Right atrium auricular region (tissue), 2 donors: ENCODE data around the gene SEC14L5. TPM values are rescaled to one million over a fixed set of nuclear protein-coding genes. Genes with fewer than 3 reads are reported as not detected.

Experiments
- DNase-seq: peaks from one replicate; pipeline ENCODE4 v3.0.0-alpha.2; 2019; ENCODE audit warnings: low spot score
- H3K27ac ChIP-seq, 2 donors: fragments of 200-600 bp; sonication (generic); 1 replicate in 1 of 2; 2 replicates in 1 of 2; pipeline ENCODE4 v1.5.1; 2016 to 2019
- H3K27me3 ChIP-seq, 2 donors: fragments of 200-600 bp; sonication (generic); one replicate each; pipeline versions ENCODE4 v1.5.1 to v1.6.0; 2017 to 2019
- H3K36me3 ChIP-seq: fragments of 200-600 bp; sonication (generic); one replicate; pipeline ENCODE4 v1.5.1; 2016
- H3K4me1 ChIP-seq, 2 donors: fragments of 200-600 bp; sonication (generic); one replicate each; pipeline versions ENCODE4 v1.5.1 to v1.6.0; 2017 to 2019
- H3K4me3 ChIP-seq, 2 donors: fragments of 200-600 bp; sonication (generic); 1 replicate in 1 of 2; 2 replicates in 1 of 2; pipeline ENCODE4 v1.5.1; 2017 to 2019; ENCODE audit warnings: mild to moderate bottlenecking in 1 of 2, moderate library complexity in 1 of 2
- H3K9me3 ChIP-seq, 2 donors: fragments of 200-600 bp; sonication (generic); one replicate each; pipeline ENCODE4 v1.5.1; 2019
- total RNA-seq, 2 donors: library from RNA; depleted of rRNA; stranded (reverse); fragments of >200 nt; gene quantifications; one replicate each; pipeline ENCODE4 v1.1.0, GENCODE V29; 2016
- TF ChIP-seq, protein P1 (sequence below), 2 donors: fragments of 200-600 bp; sonication (generic); IDR thresholded peaks; one replicate each; pipeline ENCODE4 v1.5.1; 2019; ENCODE audit warnings: antibody characterized with exemption in 2 of 2

SEC14L5 gene
- total RNA-seq, 2 donors from 2014 or later: 0.28 to 2.0 TPM

DNA sequence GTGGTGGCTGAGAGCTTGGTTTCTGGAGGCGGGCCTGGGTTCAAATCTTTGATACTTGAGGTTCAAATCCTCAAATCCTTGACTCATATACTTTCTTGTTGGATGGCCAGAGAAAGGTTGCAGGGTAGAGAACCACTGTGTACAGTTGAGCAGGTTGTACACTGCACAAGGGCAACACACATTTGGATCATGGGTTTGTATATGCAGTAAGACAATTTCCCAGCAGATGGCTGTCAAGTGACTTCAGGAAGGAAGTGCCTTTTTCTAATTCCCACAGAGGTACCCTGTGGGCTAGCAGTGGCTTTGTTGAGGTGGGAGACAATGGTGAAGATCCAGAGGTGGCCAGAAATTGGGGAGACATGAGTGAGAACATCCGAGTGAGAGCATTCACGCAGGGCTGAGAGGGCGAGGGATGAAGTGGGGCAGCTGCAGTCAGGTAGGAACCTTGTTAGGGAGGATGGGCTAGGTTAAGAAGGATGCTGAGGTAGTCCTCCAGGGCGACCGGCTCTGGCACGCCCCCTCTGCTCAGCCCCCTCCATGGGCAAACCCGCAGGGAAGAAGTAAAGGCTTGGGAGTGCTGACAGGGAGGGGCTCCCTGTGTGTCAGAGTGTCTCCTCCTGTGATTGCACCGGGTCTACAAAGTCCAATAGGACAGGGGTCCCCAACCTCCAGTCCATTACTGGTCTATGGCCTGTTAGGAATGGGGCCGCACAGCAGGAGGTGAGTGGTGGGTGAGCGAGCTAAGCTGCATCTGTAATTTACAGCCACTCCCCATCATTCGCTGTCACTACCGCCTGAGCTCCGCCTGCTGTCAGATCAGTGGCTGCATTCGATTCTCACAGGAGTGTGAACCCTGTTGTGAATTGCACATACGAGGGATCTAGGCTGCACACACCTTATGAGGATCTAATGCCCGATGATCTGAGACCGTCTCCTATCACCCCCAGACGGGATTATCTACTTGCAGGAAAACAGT lies 104.9 kb downstream of the SEC14L5 start:
- DNase-seq: no peak
- H3K4me1 ChIP-seq: peaks cover 0 to 8% of the 10 kb centered on the region in 2 donors
- no peaks in the 10 kb centered on the region for H3K9me3 ChIP-seq
- no peaks in the 10 kb centered on the region for H3K36me3 ChIP-seq
- H3K4me3 ChIP-seq: no peak overlapping the region
- no peak overlapping the region for H3K27ac ChIP-seq
- H3K27me3 ChIP-seq: no peaks in the 10 kb centered on the region
- TF ChIP-seq, protein P1, sequence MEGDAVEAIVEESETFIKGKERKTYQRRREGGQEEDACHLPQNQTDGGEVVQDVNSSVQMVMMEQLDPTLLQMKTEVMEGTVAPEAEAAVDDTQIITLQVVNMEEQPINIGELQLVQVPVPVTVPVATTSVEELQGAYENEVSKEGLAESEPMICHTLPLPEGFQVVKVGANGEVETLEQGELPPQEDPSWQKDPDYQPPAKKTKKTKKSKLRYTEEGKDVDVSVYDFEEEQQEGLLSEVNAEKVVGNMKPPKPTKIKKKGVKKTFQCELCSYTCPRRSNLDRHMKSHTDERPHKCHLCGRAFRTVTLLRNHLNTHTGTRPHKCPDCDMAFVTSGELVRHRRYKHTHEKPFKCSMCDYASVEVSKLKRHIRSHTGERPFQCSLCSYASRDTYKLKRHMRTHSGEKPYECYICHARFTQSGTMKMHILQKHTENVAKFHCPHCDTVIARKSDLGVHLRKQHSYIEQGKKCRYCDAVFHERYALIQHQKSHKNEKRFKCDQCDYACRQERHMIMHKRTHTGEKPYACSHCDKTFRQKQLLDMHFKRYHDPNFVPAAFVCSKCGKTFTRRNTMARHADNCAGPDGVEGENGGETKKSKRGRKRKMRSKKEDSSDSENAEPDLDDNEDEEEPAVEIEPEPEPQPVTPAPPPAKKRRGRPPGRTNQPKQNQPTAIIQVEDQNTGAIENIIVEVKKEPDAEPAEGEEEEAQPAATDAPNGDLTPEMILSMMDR (IDR thresholded peaks at IDR 0.05): no peak

DNA sequence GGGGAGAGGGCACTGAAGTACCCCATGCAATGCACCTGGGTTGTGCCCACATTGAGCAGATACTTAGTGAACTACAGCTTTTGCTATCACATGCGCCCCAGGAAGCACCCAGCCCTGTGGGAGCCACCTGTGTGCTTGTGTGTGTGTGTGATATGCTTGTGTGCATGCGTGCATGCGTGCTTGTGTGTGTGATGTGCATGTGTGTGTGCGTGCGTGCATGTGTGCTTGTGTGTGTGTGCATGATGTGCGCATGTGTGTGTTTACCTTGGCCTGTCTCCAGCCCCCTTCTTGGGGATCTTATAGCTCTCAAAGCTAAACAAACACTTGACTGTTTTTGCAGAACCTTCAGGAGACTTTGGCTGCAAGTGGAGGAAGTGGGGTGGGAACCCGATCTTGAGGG lies 106.8 kb downstream of the SEC14L5 start:
- DNase-seq: no peak
- Histone ChIP-seq H3K4me1 (peaks cover 0 to 8% of the 10 kb centered on the region in 2 donors), H3K36me3 (no peaks in the 10 kb centered on the region), H3K27me3 (no peaks in the 10 kb centered on the region), H3K4me3 (no peak overlapping the region), H3K27ac (no peak overlapping the region), H3K9me3 (no peaks in the 10 kb centered on the region)
- TF ChIP-seq, protein P1 (IDR thresholded peaks at IDR 0.05): no peak

DNA sequence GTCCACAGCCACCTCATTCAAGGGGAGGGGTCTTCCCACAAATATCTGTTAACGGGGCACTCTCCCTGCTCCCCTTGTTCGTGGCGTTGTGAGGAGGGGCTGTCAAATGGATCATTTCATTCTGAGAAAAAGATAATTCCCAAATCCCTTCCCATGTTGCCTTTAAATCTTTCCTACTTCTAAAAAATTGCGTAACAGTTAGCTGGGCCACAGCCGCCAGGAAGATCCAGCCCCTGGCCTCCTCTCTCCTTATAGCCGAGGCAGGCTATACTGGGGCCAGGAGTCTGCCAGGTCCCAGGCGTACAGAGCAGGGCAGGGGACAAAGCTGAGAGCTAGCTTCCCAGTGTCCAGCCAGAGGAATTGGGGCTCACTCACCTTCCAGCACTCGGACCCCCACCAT lies 107.2 kb downstream of the SEC14L5 start:
- Histone ChIP-seq H3K27ac (no peak overlapping the region), H3K4me1 (peaks cover 0 to 8% of the 10 kb centered on the region in 2 donors), H3K27me3 (no peaks in the 10 kb centered on the region), H3K4me3 (no peak overlapping the region), H3K9me3 (no peaks in the 10 kb centered on the region), H3K36me3 (no peaks in the 10 kb centered on the region)
- TF ChIP-seq, protein P1 (IDR thresholded peaks at IDR 0.05): no peak
- no peak for DNase-seq

DNA sequence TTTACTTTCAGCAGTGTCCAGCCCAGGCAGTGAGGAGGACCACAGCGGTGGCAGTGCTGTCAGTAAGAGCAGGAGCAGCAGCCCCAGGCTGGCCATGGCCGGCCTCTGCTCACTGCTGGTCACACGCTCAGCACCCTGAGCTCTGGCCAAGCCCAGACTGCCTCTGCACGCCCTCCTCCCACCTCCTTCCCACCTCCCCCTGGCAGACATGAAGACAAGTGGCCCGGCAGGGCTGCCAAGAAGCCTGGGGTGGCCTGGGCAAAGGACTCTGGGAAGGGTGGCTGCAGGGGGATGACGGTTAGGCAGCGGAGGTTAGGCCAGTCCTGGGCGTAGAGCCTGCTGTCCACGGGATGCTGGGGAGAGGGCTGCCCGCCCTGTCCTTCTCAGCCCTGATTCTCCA lies 107.7 kb downstream of the SEC14L5 start, which contains the start of gene C16orf89:
C16orf89 (minus strand) TSS at position 144 of the 400 bp plus-strand sequence; CDS start at position 96, 48 bp downstream.
- H3K27ac ChIP-seq: no peak within 1 kb of the TSS
- no peak within 1 kb of the TSS for H3K4me3 ChIP-seq
- DNase-seq: no peak
- peaks cover 0 to 8% of the 10 kb centered on the region in 2 donors for H3K4me1 ChIP-seq
- H3K27me3 ChIP-seq: no peaks in the 10 kb centered on the region
- H3K36me3 ChIP-seq: no peaks in the 10 kb centered on the region
- no peaks in the 10 kb centered on the region for H3K9me3 ChIP-seq
- TF ChIP-seq, protein P1 (IDR thresholded peaks at IDR 0.05): no peak

DNA sequence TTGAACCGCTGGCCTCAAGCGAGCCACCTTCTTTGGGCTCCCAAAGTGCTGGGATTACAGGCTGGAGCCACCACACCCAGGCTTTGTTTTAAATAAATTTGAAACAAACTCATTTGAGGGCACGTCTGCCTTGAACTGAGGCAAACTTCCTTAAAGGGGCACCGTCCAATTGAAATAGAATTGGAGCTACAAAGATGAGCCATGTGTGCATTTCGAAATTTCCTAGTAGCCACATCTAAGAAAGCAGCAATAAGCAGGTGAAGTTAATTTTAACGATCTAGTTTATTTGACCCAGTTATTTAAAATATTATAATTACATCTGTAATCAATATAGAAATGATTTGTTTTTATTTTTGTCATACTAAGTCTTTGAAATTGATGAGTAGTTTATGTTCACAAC lies 108.4 kb downstream of the SEC14L5 start:
- Histone ChIP-seq H3K27me3 (no peaks in the 10 kb centered on the region), H3K27ac (no peak overlapping the region), H3K4me1 (peaks cover 0 to 13% of the 10 kb centered on the region in 2 donors), H3K9me3 (no peaks in the 10 kb centered on the region), H3K4me3 (no peak overlapping the region), H3K36me3 (no peaks in the 10 kb centered on the region)
- TF ChIP-seq, protein P1 (IDR thresholded peaks at IDR 0.05): no peak
- DNase-seq: no peak

Other genes starting within 250 kb of the SEC14L5 start
- gene ANKS3, start 224.1 kb upstream of the SEC14L5 start, total RNA-seq: 10 to 100 TPM in 1 of 2 donors, 1 to 10 TPM in 1; 6.7 to 13.5 TPM
- gene DNAAF8, start 223.8 kb upstream of the SEC14L5 start, total RNA-seq: under 1 TPM; 0.39 to 0.44 TPM
- gene ZNF500, start 191.2 kb upstream of the SEC14L5 start, total RNA-seq: 1 to 10 TPM; 4.3 to 7.5 TPM
- not detected for gene SEPTIN12, start 170.0 kb upstream of the SEC14L5 start, total RNA-seq
- gene SMIM22, start 163.0 kb upstream of the SEC14L5 start, total RNA-seq: not detected
- gene ROGDI, start 155.7 kb upstream of the SEC14L5 start, total RNA-seq: 10 to 100 TPM; 50.0 to 65.6 TPM
- 10 to 100 TPM; 37.4 to 39.4 TPM for gene GLYR1, start 111.0 kb upstream of the SEC14L5 start, total RNA-seq
- gene UBN1, start 110.8 kb upstream of the SEC14L5 start, total RNA-seq: 10 to 100 TPM; 26.1 to 29.7 TPM
- gene PPL, start 21.2 kb upstream of the SEC14L5 start, total RNA-seq: 10 to 100 TPM in 1 of 2 donors, 1 to 10 TPM in 1; 7.5 to 17.1 TPM
- gene NAGPA, start 75.6 kb downstream of the SEC14L5 start, total RNA-seq: 10 to 100 TPM in 1 of 2 donors, 1 to 10 TPM in 1; 8.1 to 12.7 TPM
- gene C16orf89, start 107.6 kb downstream of the SEC14L5 start, total RNA-seq: 1 to 10 TPM; 5.2 to 5.4 TPM
- gene ALG1, start 113.5 kb downstream of the SEC14L5 start, total RNA-seq: 10 to 100 TPM; 10.5 to 14.3 TPM
- gene EEF2KMT, start 139.5 kb downstream of the SEC14L5 start, total RNA-seq: 1 to 10 TPM; 2.8 to 6.0 TPM